ENCODE data around the gene ZFP36. TPM values are rescaled to one million over a fixed set of nuclear protein-coding genes. Genes with fewer than 3 reads are reported as not detected.

Gene ZFP36
- total RNA-seq, 1 experiment from 2014 or later = 17.3 TPM

- no peak for DNase-seq (ENCODE audit: low spot score)
- ChIA-PET CTCF (interaction anchor here (0.7 to 2.4 kb wide), 5 partner anchors 10 to 198 kb away, joined by 3 to 12 read pairs (median 4); partner anchors contain the start of genes MED29, PAF1, PLEKHG2 and SYCN), POLR2A (interaction anchor here (0.6 to 3.5 kb wide), 7 partner anchors 9 to 34 kb away, joined by 3 to 25 read pairs (median 4); partner anchors contain the start of genes MED29, PAF1 and RPS16)
- no peak for ATAC-seq
- no peaks in the 10 kb centered on the region for H3K27me3 Mint-ChIP-seq (ENCODE audit: low read depth)
- peaks cover 2% of the 10 kb centered on the region; the same call in 1 of the 2 replicates for H3K36me3 Mint-ChIP-seq
- TF ChIP-seq ZNF317 (CRISPR knock-in tag; IDR thresholded peaks at IDR 0.05; ENCODE audit: borderline replicate concordance, low read depth) = no peak
- TF ChIP-seq ZNF423 (CRISPR knock-in tag; IDR thresholded peaks at IDR 0.05) = no peak
- 0 out of 2 replicates have a peak, but pooled peaks have one; percentile 28 for TF ChIP-seq MAX (CRISPR knock-in tag; IDR thresholded peaks at IDR 0.05)
- TF ChIP-seq GABPB1 (CRISPR knock-in tag; IDR thresholded peaks at IDR 0.05) = peak; percentile 52; the same call in 1 of the 2 replicates
- peak; percentile 100 for TF ChIP-seq ZNF121 (CRISPR knock-in tag; IDR thresholded peaks at IDR 0.05)
- no peaks in the 10 kb centered on the region for H3K9me3 Mint-ChIP-seq
- peak overlapping the region; percentile 91 for H3K4me3 Mint-ChIP-seq
- H3K27ac Mint-ChIP-seq = peak overlapping the region; percentile 81
- H3K4me1 Mint-ChIP-seq = peaks cover 45% of the 10 kb centered on the region
Measured at GRCh38 chr19:39401549-39402345, 4.9 kb upstream of the ZFP36 start.

- H3K27ac Mint-ChIP-seq = peak overlapping the region; percentile 99
- no peaks in the 10 kb centered on the region for H3K27me3 Mint-ChIP-seq (ENCODE audit: low read depth)
- ATAC-seq = peak; percentile 32
- H3K4me1 Mint-ChIP-seq = peaks cover 45% of the 10 kb centered on the region
- H3K36me3 Mint-ChIP-seq = peaks cover 2% of the 10 kb centered on the region; the same call in 1 of the 2 replicates
- ChIA-PET POLR2A (interaction anchor here (0.6 to 3.5 kb wide), 10 partner anchors 9 to 33 kb away, joined by 3 to 25 read pairs (median 5); partner anchors contain the start of genes MED29, PAF1, PLEKHG2 and RPS16), CTCF (interaction anchor here (0.7 to 1.1 kb wide), 4 partner anchors 17 to 205 kb away, joined by 3 to 4 read pairs (median 3); partner anchors contain the start of genes NCCRP1, SAMD4B and SYCN)
- peak; percentile 91 for DNase-seq (ENCODE audit: low spot score)
- H3K9me3 Mint-ChIP-seq = no peaks in the 10 kb centered on the region
- H3K4me3 Mint-ChIP-seq = peak overlapping the region; percentile 91
- TF ChIP-seq KAT7 (CRISPR knock-in tag; IDR thresholded peaks at IDR 0.05; ENCODE audit: borderline replicate concordance) = no peak
- no peak for TF ChIP-seq ATF2 (CRISPR knock-in tag; IDR thresholded peaks at IDR 0.05; ENCODE audit: borderline replicate concordance, low read depth)
- no peak for TF ChIP-seq ZNF121 (CRISPR knock-in tag; IDR thresholded peaks at IDR 0.05)
- no peak for TF ChIP-seq ZNF512 (CRISPR knock-in tag; IDR thresholded peaks at IDR 0.05; ENCODE audit: borderline replicate concordance)
- TF ChIP-seq ZNF425 (CRISPR knock-in tag; conservative IDR thresholded peaks at IDR 0.05) = no peak
- TF ChIP-seq FOXP1 (CRISPR knock-in tag; IDR thresholded peaks at IDR 0.05; ENCODE audit: borderline replicate concordance) = peak; percentile 69; the same call in 1 of the 2 replicates
- no peak for TF ChIP-seq SMAD4 (CRISPR knock-in tag; IDR thresholded peaks at IDR 0.05)
- no peak for TF ChIP-seq HMGA2 (CRISPR knock-in tag; IDR thresholded peaks at IDR 0.05)
- TF ChIP-seq FOXP4 (CRISPR knock-in tag; IDR thresholded peaks at IDR 0.05) = no peak
- TF ChIP-seq RELA (CRISPR knock-in tag; IDR thresholded peaks at IDR 0.05; ENCODE audit: borderline replicate concordance) = no peak
- no peak for TF ChIP-seq ZNF317 (CRISPR knock-in tag; IDR thresholded peaks at IDR 0.05; ENCODE audit: borderline replicate concordance, low read depth)
- no peak; the same call in 1 of the 2 replicates for TF ChIP-seq E2F5 (CRISPR knock-in tag; IDR thresholded peaks at IDR 0.05)
- no peak for TF ChIP-seq ZNF219 (CRISPR knock-in tag; IDR thresholded peaks at IDR 0.05; ENCODE audit: borderline replicate concordance)
- no peak for TF ChIP-seq ERG (CRISPR knock-in tag; IDR thresholded peaks at IDR 0.05)
Measured at GRCh38 chr19:39402346-39403300, 4.0 kb upstream of the ZFP36 start.
